ENCODE results near the gene ACTG1.

Gene ACTG1

GRCh38 chr17:81515530-81516041, 3.0 kb upstream of the ACTG1 start:
- DNase-seq, result no peak

- DNase-seq, result peak; percentile 69
These were observed 2.3 kb upstream of the ACTG1 start for GRCh38 chr17:81514739-81515529.

GRCh38 chr17:81514489-81514738, 1.8 kb upstream of the ACTG1 start:
- DNase-seq, result no peak

- DNase-seq, result peak; percentile 32
These were observed 1.3 kb upstream of the ACTG1 start for GRCh38 chr17:81513753-81514488.

- DNase-seq, result peak; percentile 52
These were observed 763 bp upstream of the ACTG1 start for GRCh38 chr17:81513372-81513752.

GRCh38 chr17:81511804-81512561, 616 bp downstream of the ACTG1 start:
- DNase-seq, result no peak

GRCh38 chr17:81511554-81511803, 1.1 kb downstream of the ACTG1 start:
- no peak for DNase-seq

- no peak for DNase-seq
These were observed 1.6 kb downstream of the ACTG1 start for GRCh38 chr17:81510785-81511553.

GRCh38 chr17:81509972-81510784, 2.4 kb downstream of the ACTG1 start:
- no peak for DNase-seq

GRCh38 chr17:81509207-81509971, 3.2 kb downstream of the ACTG1 start:
- DNase-seq, result no peak

- no peak for DNase-seq
These were observed 3.9 kb downstream of the ACTG1 start for GRCh38 chr17:81508639-81509206.

- DNase-seq, result no peak
These were observed 9.0 kb downstream of the ACTG1 start for GRCh38 chr17:81503619-81504018.

GRCh38 chr17:81502471-81503017, 10.1 kb downstream of the ACTG1 start:
- DNase-seq, result no peak

- no peak for DNase-seq
These were observed 12.6 kb downstream of the ACTG1 start for GRCh38 chr17:81500047-81500446.

GRCh38 chr17:81499601-81499970, 13.0 kb downstream of the ACTG1 start:
- DNase-seq, result no peak

- no peak for DNase-seq
These were observed 13.5 kb downstream of the ACTG1 start for GRCh38 chr17:81498953-81499600.

GRCh38 chr17:81494626-81495377, 17.8 kb downstream of the ACTG1 start:
- no peak for DNase-seq

GRCh38 chr17:81493198-81494038, 19.2 kb downstream of the ACTG1 start:
- no peak for DNase-seq

- DNase-seq, result no peak
These were observed 19.9 kb downstream of the ACTG1 start for GRCh38 chr17:81492706-81493105.
